Smooth muscle cell (in vitro differentiated cells): Measurements from ENCODE around the gene STUM. TPM values are rescaled to one million over a fixed set of nuclear protein-coding genes. Genes with fewer than 3 reads are reported as not detected.

ENCODE experiments used
- DNase-seq: peaks from one replicate; lab custom pipeline; 2025; ENCODE audit not compliant: unreplicated experiment; lab: John Stamatoyannopoulos, UW
- H2AFZ ChIP-seq: fragments of 200-600 bp; sonication (generic); 2 replicates; pipeline ENCODE4 v1.6.0; 2016; ENCODE audit warnings: antibody characterized with exemption, low read depth, mild to moderate bottlenecking
- H3F3A ChIP-seq: fragments of 200-600 bp; sonication (generic); 2 replicates; pipeline ENCODE4 v1.6.0; 2017; ENCODE audit warnings: antibody characterized with exemption, low read depth
- H3K27ac ChIP-seq: fragments of 200-600 bp; sonication (generic); 2 replicates; pipeline ENCODE4 v1.5.1; 2016; ENCODE audit warnings: low read depth, mild to moderate bottlenecking
- H3K27me3 ChIP-seq: fragments of 200-600 bp; sonication (generic); 2 replicates; pipeline ENCODE4 v1.6.1; 2016; ENCODE audit warnings: low read depth, mild to moderate bottlenecking
- H3K36me3 ChIP-seq: fragments of 200-600 bp; sonication (generic); 2 replicates; pipeline ENCODE4 v1.5.1; 2016; ENCODE audit warnings: low read depth
- H3K4me1 ChIP-seq: fragments of 200-600 bp; sonication (generic); 2 replicates; pipeline ENCODE4 v1.5.1; 2016; ENCODE audit warnings: low read depth
- H3K4me2 ChIP-seq: fragments of 200-600 bp; sonication (generic); 2 replicates; pipeline ENCODE4 v1.6.0; 2016; ENCODE audit warnings: mild to moderate bottlenecking
- H3K4me3 ChIP-seq: fragments of 200-600 bp; sonication (generic); 2 replicates; pipeline ENCODE4 v1.5.1; 2016; ENCODE audit warnings: mild to moderate bottlenecking
- H3K79me2 ChIP-seq: fragments of 200-600 bp; sonication (generic); 2 replicates; pipeline ENCODE4 v1.6.0; 2016; ENCODE audit warnings: low read depth, mild to moderate bottlenecking
- H3K9ac ChIP-seq: fragments of 200-600 bp; sonication (generic); 2 replicates; pipeline ENCODE4 v1.6.0; 2016; ENCODE audit warnings: low read depth
- H3K9me3 ChIP-seq: fragments of 200-600 bp; sonication (generic); replicated peaks from 2 replicates; pipeline ENCODE4 v1.5.1; 2016; ENCODE audit warnings: low read depth
- H4K20me1 ChIP-seq: fragments of 200-600 bp; sonication (generic); 2 replicates; pipeline ENCODE4 v1.6.0; 2016; ENCODE audit warnings: low read depth
- WGBS: methylation state at CpG from one replicate; pipeline ENCODE4 v1.1.7; 2016; ENCODE audit warnings: low lambda C conversion rate; 5-methylcytosine and 5-hydroxymethylcytosine counted together
- polyA plus RNA-seq: library from polyadenylated mRNA; unstranded; fragments of >200 nt; fragmentation: Nextera tagmentation; extraction: Ambion mirVana; gene quantifications from 2 replicates; pipeline ENCODE4 v1.2.1, GENCODE V29; 2016
- total RNA-seq: library from RNA; depleted of rRNA; stranded (reverse); fragments of >200 nt; gene quantifications from 2 replicates; pipeline ENCODE4 v1.2.3, GENCODE V29; 2014
- TF ChIP-seq, protein P1 (sequence below): fragments of 200-600 bp; sonication (generic); IDR thresholded peaks from 2 replicates; pipeline ENCODE4 v1.5.1; 2017; ENCODE audit warnings: borderline replicate concordance, mild to moderate bottlenecking, antibody characterized with exemption; ENCODE audit not compliant: insufficient read depth, poor library complexity, severe bottlenecking

Gene STUM
- total and polyA plus RNA-seq, 2 experiments from 2014 or later: 0.04 TPM; not detected in 1

DNA sequence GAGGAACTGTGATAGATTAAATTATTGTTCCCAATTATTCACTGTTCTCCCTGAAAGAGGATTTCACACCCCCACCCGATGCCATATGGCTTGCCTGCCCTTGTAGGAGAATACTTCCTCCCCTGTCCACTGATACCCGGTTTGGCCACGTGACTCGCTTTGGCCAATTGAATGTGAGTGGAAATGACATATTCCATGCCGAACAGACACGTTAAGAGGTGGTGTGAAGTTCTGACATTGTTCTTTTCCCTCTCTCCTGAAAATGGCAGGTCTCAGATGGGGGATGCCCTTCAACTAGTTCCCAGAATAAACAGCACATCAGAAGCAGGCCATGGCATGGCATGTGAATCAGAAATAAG, 5.3 kb downstream of the STUM start:
- DNase-seq: no peak
- no peaks in the 10 kb centered on the region for H3K9me3 ChIP-seq
- H3K79me2 ChIP-seq: no peaks in the 10 kb centered on the region
- H3K9ac ChIP-seq: no peak overlapping the region
- H3K27ac ChIP-seq: no peak overlapping the region
- peaks cover 54% of the 10 kb centered on the region for H3K27me3 ChIP-seq
- H3F3A ChIP-seq: no peaks in the 10 kb centered on the region
- peaks cover 7% of the 10 kb centered on the region for H3K4me1 ChIP-seq
- H3K4me3 ChIP-seq: no peak overlapping the region
- H4K20me1 ChIP-seq: no peaks in the 10 kb centered on the region
- no peak overlapping the region for H3K4me2 ChIP-seq
- H3K36me3 ChIP-seq: no peaks in the 10 kb centered on the region
- TF ChIP-seq, protein P1, sequence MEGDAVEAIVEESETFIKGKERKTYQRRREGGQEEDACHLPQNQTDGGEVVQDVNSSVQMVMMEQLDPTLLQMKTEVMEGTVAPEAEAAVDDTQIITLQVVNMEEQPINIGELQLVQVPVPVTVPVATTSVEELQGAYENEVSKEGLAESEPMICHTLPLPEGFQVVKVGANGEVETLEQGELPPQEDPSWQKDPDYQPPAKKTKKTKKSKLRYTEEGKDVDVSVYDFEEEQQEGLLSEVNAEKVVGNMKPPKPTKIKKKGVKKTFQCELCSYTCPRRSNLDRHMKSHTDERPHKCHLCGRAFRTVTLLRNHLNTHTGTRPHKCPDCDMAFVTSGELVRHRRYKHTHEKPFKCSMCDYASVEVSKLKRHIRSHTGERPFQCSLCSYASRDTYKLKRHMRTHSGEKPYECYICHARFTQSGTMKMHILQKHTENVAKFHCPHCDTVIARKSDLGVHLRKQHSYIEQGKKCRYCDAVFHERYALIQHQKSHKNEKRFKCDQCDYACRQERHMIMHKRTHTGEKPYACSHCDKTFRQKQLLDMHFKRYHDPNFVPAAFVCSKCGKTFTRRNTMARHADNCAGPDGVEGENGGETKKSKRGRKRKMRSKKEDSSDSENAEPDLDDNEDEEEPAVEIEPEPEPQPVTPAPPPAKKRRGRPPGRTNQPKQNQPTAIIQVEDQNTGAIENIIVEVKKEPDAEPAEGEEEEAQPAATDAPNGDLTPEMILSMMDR: no peak
- H2AFZ ChIP-seq: no peak overlapping the region
- WGBS: 86% methylated on average over 6 of the region's 6 CpGs

DNA sequence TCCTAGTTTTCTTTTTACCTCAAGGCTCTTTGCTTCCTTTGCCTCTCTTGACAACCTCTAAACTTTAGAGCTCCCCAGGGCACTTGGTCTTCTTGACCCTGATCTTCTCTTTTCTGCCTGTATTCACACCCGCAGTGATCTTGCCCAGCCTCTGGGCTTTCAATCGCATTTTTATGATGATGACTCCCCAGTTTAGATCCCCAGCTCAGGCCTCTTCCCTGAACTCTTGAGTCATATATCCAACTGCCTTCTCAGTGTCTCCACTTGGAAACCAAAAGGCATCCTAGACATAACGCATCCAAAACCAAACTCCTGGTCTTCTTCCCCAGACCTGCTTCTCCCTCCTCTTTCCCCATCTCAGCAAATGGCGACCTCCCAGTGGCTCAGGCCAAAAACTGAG, 6.5 kb downstream of the STUM start:
- Histone ChIP-seq H2AFZ (no peak overlapping the region), H3F3A (no peaks in the 10 kb centered on the region), H3K4me1 (no peaks in the 10 kb centered on the region), H3K4me3 (no peak overlapping the region), H3K27ac (no peak overlapping the region), H3K9me3 (no peaks in the 10 kb centered on the region), H3K27me3 (peaks cover 43% of the 10 kb centered on the region), H3K36me3 (no peaks in the 10 kb centered on the region), H3K79me2 (no peaks in the 10 kb centered on the region), H3K4me2 (no peak overlapping the region), H3K9ac (no peak overlapping the region), H4K20me1 (no peaks in the 10 kb centered on the region)
- TF ChIP-seq, protein P1: no peak
- DNase-seq: no peak
- WGBS: 77% methylated on average over 4 of the region's 4 CpGs

DNA sequence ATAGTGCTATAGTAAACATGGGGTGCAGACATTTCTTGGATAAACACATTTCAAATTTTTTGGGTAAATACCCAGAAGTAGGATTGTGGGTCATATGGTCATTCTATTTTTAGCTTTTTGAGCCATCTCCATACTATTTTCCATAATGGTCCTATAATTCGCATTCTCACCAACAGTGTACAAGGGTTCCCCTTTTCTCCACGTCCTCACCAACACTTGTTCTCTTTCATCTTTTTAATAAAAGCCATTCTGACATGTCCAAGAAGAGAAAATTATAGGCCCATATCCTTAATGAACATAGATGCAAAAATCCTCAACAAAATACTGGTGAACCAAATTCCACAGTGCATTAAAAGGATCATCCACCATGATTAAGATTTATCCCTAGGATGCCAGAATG, 8.9 kb downstream of the STUM start:
- WGBS: 79% methylated on average over 2 of the region's 2 CpGs
- Histone ChIP-seq H3F3A (no peaks in the 10 kb centered on the region), H3K9ac (no peak overlapping the region), H2AFZ (no peak overlapping the region), H3K4me1 (no peaks in the 10 kb centered on the region), H3K4me2 (no peak overlapping the region), H3K79me2 (no peaks in the 10 kb centered on the region), H4K20me1 (no peaks in the 10 kb centered on the region), H3K4me3 (no peak overlapping the region), H3K9me3 (no peaks in the 10 kb centered on the region), H3K27me3 (peaks cover 24% of the 10 kb centered on the region), H3K36me3 (no peaks in the 10 kb centered on the region), H3K27ac (no peak overlapping the region)
- TF ChIP-seq, protein P1: no peak
- DNase-seq: no peak

DNA sequence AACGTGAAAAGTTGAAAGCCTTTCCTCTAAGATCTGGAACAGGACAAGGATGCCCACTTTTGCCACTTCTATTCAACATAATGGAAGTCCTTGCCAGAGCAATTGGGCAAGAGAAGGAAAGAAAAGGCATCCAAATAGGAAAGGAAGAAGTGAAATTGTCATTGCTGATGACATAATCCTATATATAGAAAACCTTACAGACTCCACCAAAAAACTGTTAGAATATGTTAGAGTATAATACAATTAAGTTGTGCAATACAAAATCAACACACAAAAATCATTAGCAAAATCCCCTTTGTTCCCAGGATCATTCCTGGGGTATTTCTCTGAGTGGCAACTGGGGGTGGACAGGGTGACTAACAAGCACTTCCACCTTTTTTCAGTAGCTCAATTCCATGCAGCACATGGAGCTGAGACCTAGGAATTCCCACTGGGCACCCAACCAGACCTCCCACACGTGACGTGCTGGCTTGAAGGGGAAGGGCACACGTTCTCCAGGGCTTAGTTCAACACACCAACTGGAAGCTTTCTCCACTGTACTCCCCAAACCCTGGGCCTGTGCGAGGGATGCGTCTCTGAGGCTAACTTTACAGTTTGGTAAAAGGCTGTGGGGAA, 9.6 kb downstream of the STUM start:
- Histone ChIP-seq H3K27ac (no peak overlapping the region), H3K9ac (no peak overlapping the region), H3F3A (no peaks in the 10 kb centered on the region), H3K27me3 (peaks cover 16% of the 10 kb centered on the region), H3K4me2 (no peak overlapping the region), H4K20me1 (no peaks in the 10 kb centered on the region), H2AFZ (no peak overlapping the region), H3K4me1 (no peaks in the 10 kb centered on the region), H3K36me3 (no peaks in the 10 kb centered on the region), H3K79me2 (no peaks in the 10 kb centered on the region), H3K4me3 (no peak overlapping the region), H3K9me3 (no peaks in the 10 kb centered on the region)
- TF ChIP-seq, protein P1: no peak
- DNase-seq: no peak
- 82% methylated on average over 6 of the region's 6 CpGs for WGBS
